ENCODE measurements around the gene COLGALT1.

DNA sequence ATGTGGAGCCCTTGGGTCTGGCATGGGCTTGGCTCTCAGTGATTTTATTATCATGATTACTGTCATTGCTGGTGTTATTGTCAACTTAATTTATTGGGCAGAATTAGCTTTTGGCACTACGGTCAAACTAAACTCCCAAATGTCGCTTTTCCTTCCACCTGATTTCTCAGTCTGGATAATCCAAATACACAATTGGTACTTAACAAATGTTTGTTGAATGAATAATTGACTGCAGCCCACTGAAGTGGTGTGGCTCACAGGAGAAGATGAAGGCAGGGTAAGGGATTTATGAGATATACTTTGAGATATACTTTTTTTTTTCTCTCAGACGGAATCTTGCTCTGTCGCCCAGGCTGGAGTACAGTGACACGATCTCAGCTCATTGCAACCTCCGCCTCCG lies 1.5 kb downstream of the COLGALT1 start:
- TF ChIP-seq MYC (IDR thresholded peaks at IDR 0.05; ENCODE audit: low read depth, low read length) (no peak), POLR2A (IDR thresholded peaks at IDR 0.05; ENCODE audit: extremely low read depth, insufficient read length) (no peak)
- TF ChIP-seq, protein P1, sequence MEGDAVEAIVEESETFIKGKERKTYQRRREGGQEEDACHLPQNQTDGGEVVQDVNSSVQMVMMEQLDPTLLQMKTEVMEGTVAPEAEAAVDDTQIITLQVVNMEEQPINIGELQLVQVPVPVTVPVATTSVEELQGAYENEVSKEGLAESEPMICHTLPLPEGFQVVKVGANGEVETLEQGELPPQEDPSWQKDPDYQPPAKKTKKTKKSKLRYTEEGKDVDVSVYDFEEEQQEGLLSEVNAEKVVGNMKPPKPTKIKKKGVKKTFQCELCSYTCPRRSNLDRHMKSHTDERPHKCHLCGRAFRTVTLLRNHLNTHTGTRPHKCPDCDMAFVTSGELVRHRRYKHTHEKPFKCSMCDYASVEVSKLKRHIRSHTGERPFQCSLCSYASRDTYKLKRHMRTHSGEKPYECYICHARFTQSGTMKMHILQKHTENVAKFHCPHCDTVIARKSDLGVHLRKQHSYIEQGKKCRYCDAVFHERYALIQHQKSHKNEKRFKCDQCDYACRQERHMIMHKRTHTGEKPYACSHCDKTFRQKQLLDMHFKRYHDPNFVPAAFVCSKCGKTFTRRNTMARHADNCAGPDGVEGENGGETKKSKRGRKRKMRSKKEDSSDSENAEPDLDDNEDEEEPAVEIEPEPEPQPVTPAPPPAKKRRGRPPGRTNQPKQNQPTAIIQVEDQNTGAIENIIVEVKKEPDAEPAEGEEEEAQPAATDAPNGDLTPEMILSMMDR (IDR thresholded peaks at IDR 0.05; ENCODE audit: low read depth, low read length) = no peak
- TF ChIP-seq, protein P2, sequence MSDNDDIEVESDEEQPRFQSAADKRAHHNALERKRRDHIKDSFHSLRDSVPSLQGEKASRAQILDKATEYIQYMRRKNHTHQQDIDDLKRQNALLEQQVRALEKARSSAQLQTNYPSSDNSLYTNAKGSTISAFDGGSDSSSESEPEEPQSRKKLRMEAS (IDR thresholded peaks at IDR 0.05; ENCODE audit: low read depth, low read length) = no peak

Measured in NB4 (cell line).